SU-DHL-6 (cell line): ENCODE measurements around the gene GZMH.

ENCODE experiments used
- CTCF ChIP-seq: fragments of 200-600 bp; sonication (generic); IDR thresholded peaks from one replicate; pipeline ENCODE4 v1.5.1; 2017; ENCODE audit warnings: antibody characterized with exemption, mild to moderate bottlenecking, low read length, moderate library complexity; ENCODE audit not compliant: insufficient read depth, poor library complexity, severe bottlenecking
- EZH2phosphoT487 ChIP-seq: fragments of 200-600 bp; sonication (generic), shearing (Covaris generic); conservative IDR thresholded peaks from 2 replicates; pipeline ENCODE4 v1.6.1; 2018; ENCODE audit warnings: mild to moderate bottlenecking, antibody characterized with exemption, low read length, moderate library complexity, mixed read lengths

- TF ChIP-seq CTCF, result no peak
- no peak for TF ChIP-seq EZH2phosphoT487
Measured at GRCh38 chr14:24630872-24631477, 21.5 kb upstream of the GZMH start.
